Measurements from ENCODE around the gene CDH8. TPM values are rescaled to one million over a fixed set of nuclear protein-coding genes. Genes with fewer than 3 reads are reported as not detected.

CDH8 gene
- total RNA-seq, 4 donors from 2014 or later: 0.13 to 0.57 (median 0.24) TPM

GRCh38 chr16:61891460-61891859 is 144.8 kb downstream of the CDH8 start:
- TF ChIP-seq POLR2A (IDR thresholded peaks at IDR 0.05) (no peak), CTCF (IDR thresholded peaks at IDR 0.05) (no peak)
- DNase-seq (ENCODE audit: low spot score in 2 of 2): no peak
- intact Hi-C loops (cut with DNase I; ENCODE audit: low total_unique reads): no loop called here
- H3K4me3 ChIP-seq (ENCODE audit: low read depth, poor library complexity, severe bottlenecking): no peak overlapping the region
- WGBS, 2 donors: 47 to 57% methylated on average over 3 of the region's 3 CpGs

GRCh38 chr16:61890386-61890785 is 145.9 kb downstream of the CDH8 start:
- H3K4me3 ChIP-seq (ENCODE audit: low read depth, poor library complexity, severe bottlenecking): no peak overlapping the region
- intact Hi-C loops (cut with DNase I; ENCODE audit: low total_unique reads): no loop called here
- DNase-seq (ENCODE audit: low spot score in 2 of 2): no peak
- whole genome bisulfite sequencing, 2 donors: 92 to 96% methylated on average over 2 of the region's 2 CpGs
- TF ChIP-seq CTCF (IDR thresholded peaks at IDR 0.05): no peak
- no peak for TF ChIP-seq POLR2A (IDR thresholded peaks at IDR 0.05)

- WGBS, 2 donors: 44 to 45% methylated on average over 4 of the region's 4 CpGs
- peak in 1 of 2 donors; percentile 15 for DNase-seq (ENCODE audit: low spot score in 2 of 2)
- intact Hi-C loops (cut with DNase I; ENCODE audit: low total_unique reads): no loop called here
Observed at GRCh38 chr16:61887903-61888302, 148.3 kb downstream of the CDH8 start.

GRCh38 chr16:61885343-61885742 is 150.9 kb downstream of the CDH8 start:
- no peak for DNase-seq (ENCODE audit: low spot score in 2 of 2)
- intact Hi-C loops (cut with DNase I; ENCODE audit: low total_unique reads): no loop called here
- TF ChIP-seq CTCF (IDR thresholded peaks at IDR 0.05) (no peak), POLR2A (IDR thresholded peaks at IDR 0.05) (no peak)
- H3K4me3 ChIP-seq (ENCODE audit: low read depth, poor library complexity, severe bottlenecking): no peak overlapping the region
- 86 to 90% methylated on average over 6 of the region's 6 CpGs for WGBS, 2 donors

More at GRCh38 chr16:61887903-61888302, 148.3 kb downstream of the CDH8 start:
- TF ChIP-seq CTCF (IDR thresholded peaks at IDR 0.05) (no peak), POLR2A (IDR thresholded peaks at IDR 0.05) (no peak)
- H3K4me3 ChIP-seq (ENCODE audit: low read depth, poor library complexity, severe bottlenecking): no peak overlapping the region

- TF ChIP-seq POLR2A (IDR thresholded peaks at IDR 0.05) (no peak), CTCF (IDR thresholded peaks at IDR 0.05) (no peak)
- intact Hi-C loops (cut with DNase I; ENCODE audit: low total_unique reads): no loop called here
- 86 to 87% methylated on average over 3 of the region's 3 CpGs for WGBS, 2 donors
- no peak for DNase-seq (ENCODE audit: low spot score in 2 of 2)
- H3K4me3 ChIP-seq (ENCODE audit: low read depth, poor library complexity, severe bottlenecking): no peak overlapping the region
Observed at GRCh38 chr16:61879306-61879705, 156.9 kb downstream of the CDH8 start.

GRCh38 chr16:61877436-61877835 is 158.8 kb downstream of the CDH8 start:
- no peak for DNase-seq (ENCODE audit: low spot score in 2 of 2)
- 94 to 100% methylated on average over 1 of the region's 1 CpG for WGBS, 2 donors
- intact Hi-C loops (cut with DNase I; ENCODE audit: low total_unique reads): no loop called here
- no peak for TF ChIP-seq CTCF (IDR thresholded peaks at IDR 0.05)
- no peak for TF ChIP-seq POLR2A (IDR thresholded peaks at IDR 0.05)
- no peak overlapping the region for H3K4me3 ChIP-seq (ENCODE audit: low read depth, poor library complexity, severe bottlenecking)
